HG02623 (cell line): ENCODE data around the gene BSND.

Source experiments
- ATAC-seq: cut with Tn5 transposase; IDR thresholded peaks from one replicate; pipeline ENCODE4 v1.9.1; 2021; ENCODE audit warnings: moderate library complexity; ENCODE audit not compliant: unreplicated experiment

BSND gene

DNA sequence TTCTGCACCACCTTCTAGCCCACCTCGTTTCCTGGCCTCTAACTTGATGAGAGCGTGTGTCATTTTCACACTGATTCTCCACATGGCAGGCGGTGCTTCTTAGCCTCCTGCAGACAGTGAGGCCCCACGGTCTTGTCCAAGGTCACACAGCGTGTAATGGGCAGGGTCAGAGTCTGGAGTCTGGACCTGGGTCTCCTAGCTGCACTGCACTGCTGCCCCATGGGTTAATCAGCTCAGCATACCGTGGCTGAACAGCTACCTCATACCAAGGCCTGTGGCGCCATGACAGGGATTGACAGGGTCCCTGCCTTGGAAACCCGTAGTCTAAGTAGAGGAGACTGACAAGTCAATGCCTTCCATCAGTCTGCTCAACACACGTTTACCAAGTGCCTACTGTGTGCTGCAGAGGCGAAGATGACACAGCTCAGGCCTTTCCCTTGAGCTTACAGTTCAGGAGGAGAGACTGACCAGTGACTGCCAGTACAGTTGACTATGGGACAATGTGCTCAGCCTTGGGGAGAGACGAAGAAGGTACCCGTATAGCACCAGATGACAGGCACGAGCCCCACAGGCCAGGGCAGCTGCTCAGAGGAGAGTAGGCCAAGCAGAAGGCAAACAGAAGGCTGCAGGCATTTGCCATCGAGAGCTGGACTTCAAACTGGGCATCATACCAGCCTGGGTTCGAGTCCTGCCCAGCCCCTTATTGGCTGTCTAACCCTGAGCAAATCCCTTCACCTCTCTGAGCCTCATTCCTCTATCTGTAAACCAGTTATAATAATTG is 46.1 kb downstream of the BSND start:
- ATAC-seq = no peak

DNA sequence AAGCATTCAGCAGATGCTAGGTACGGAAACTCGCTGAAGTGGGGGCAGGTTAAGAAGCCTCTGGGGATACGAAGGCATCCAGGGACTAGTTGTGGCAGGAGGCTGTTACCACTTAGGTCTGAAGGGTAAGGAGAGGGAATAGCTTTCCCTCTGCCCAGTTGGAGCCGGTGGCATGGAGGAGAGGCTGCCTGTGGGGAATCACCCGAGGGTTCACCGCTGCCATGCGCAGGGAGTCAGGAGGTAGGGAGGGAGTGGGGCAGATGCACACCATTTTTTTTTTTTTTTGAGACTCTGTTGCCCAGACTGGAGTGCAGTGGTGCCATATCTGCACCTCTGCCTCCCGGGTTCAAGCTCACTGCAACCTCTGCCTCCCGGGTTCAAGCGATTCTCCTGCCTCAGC is 46.7 kb downstream of the BSND start:
- no peak for ATAC-seq

DNA sequence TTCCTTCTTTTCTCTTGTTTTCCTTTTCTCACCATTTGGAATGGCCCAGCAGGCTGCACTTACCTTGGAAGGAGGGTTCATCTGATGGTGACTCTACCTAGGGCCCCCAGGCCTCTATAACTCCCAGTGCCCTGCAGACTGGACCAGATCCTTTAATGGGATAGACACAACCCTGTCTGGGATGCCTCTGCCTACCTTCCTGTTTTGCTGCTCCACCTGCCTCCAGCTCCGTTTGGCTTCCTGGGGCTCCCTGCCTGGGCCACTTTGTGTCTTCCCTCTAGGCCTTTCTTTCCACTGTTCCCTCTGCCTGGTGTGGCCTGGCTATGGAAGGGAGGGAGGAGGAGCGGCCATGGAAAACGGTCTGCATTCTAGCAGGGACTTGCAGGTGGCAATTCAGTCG is 48.1 kb downstream of the BSND start:
- no peak for ATAC-seq

DNA sequence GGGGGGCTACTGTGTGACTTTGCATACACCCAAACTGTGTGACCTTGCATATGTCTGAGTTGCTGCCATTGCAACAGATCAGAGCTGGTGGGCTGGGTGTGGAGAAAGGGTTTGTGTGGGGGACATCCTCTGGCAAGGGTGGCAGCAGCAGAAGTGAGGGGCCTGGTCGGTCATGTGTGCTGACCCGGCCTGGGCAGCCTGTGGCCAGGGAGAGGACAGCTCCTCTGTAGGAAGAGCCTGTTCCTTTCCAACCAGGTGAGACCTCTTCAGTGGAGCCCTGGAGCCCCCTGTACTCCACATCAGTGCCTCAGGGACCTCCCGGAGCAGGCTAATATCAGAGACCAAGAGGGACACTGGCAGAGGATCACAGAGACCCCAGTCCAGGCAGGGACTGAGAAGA is 48.9 kb downstream of the BSND start:
- ATAC-seq = no peak

DNA sequence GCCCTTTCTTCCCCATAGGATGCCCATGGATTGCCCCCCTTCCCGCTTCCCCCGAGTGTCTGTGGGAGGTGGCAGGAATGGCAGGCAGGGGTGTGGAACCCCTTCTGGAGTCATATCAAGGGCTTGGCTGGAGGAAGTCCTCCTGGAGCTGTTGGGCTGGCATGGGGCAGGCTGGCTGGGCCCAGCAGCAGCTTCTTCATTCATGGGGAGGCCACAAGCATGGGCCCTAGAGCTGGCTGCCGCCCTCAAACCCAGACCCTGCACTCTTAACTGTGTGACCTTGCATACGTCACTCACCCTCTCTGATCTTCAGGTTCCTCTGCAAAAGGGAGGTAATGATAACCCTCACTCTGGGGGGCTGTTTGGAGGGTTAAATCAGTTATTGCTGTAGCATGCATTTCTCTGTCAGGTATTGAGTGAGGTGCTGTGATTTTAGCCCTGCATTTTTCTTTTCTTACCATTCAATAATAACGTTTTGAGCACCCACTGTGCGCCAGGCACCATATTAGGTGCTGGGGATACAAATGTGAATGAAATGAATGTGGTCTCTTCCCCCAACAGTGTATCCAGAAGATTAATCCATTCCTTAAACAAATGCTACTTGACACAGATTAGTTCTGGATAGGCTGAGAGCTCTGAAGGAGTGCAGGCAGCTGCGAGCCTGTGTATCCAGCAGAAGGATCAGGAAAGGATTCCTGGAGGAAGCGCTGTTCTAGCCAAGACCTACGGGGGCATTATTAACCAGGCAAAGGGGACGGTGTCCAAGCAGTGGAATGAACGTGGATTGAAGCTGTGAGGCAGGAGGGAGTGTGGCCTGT is 49.9 kb downstream of the BSND start:
- ATAC-seq = no peak

DNA sequence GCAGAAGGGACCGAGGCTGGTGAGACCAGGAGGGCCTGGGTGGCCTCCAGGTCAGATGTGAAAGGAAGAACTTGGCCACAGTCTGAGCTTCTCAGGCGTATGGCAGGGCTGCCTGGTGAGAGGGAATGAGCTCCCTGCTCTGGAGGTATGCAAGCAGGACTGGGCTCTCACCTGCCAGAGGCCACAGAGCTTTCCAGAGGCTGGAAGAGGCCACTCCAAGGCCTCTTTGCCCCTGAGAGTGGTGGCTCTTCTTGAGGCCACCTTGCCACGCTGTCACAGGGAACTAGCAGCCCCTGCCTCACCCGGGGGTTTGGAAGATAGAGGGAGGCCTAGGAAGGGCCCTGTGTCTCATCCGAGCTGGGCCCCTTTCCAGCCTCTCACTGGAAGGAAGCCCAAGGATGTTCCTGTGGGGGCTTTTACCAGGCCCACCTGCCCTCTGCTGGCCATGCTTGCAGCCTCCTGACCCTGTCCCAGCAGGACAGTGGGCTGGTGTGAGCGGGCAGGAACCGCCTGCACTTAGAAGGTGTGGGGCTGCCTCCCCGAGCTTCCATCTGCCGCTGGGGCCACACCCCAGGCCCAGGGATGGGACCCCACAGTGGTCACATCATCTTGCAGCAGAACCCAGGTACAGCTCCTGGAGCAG is 50.7 kb downstream of the BSND start:
- ATAC-seq = no peak

DNA sequence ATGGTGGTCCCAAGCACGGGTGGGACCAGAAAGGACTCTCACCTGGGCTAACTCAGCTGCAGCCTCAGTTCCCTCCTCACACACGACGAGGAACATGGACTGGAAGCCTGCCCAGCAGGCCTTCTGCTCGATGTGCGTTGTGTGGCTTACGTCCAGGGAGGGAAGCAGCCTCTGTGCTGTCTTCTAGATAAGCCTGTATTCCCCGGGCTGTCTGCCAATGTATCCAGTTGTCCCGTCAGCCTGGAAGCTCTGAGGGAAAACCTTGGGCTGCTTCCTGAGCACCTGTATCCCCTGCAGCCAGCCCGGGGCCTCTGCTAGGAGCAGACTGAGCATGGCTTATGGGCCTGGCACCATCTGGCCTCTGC is 51.2 kb downstream of the BSND start:
- ATAC-seq = no peak

DNA sequence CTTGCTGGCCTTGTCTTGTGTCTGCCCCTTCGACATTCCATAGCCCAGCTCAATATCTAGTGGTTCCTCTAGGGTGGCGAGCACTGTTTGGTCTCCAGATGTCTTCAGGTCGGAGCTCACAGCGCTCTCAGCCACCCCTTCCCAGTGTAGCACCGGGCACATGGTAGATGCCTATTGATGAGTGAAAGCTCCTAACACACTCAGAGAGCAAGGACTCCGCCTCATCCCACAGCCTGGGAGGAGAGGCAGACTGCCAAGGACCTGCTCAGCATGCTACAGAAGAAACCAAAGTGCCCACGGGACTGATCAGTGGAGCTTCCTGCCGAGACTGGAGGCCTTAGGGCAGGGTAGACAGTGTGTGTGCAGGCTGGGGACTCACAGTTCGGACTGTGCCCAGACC is 51.5 kb downstream of the BSND start:
- ATAC-seq = no peak

DNA sequence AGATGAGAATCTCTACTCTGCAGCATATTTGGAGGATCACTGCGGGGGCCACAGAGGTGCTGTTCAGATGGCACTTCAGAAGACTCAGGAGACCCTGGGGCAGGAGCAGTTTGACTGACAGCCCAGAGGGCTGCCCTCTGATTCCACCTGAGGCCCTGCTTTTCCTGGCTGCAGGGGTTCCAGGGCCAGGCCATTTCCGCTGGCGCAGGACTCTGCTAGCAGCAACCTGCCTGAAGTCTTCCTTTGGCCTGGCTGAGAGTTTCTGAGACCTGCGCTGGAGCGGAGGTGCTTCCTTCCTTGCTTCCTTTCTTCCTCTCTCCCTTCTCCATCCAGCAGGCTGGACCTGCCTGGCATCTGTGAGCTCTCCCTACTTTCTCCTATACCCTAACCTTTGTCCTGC is 52.4 kb downstream of the BSND start:
- no peak for ATAC-seq

DNA sequence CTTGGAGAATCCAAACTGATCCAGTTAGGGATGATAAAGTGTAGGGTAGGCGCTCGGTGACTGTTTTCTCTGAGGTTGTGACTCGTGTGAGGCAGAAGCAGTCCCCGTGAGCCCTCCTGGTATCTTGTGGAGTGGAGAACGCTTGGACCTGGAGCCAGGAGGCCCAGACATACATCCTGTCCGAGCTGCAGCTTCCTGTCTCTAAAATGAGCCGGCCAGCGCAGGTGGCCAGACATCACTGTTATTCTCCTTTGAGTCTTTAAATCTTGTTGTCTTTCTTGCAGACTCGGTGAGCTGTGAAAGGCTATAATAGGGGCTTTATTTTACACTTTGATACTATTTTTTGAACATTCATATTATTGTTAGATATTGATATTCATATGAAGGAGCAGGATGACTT is 52.9 kb downstream of the BSND start:
- no peak for ATAC-seq

DNA sequence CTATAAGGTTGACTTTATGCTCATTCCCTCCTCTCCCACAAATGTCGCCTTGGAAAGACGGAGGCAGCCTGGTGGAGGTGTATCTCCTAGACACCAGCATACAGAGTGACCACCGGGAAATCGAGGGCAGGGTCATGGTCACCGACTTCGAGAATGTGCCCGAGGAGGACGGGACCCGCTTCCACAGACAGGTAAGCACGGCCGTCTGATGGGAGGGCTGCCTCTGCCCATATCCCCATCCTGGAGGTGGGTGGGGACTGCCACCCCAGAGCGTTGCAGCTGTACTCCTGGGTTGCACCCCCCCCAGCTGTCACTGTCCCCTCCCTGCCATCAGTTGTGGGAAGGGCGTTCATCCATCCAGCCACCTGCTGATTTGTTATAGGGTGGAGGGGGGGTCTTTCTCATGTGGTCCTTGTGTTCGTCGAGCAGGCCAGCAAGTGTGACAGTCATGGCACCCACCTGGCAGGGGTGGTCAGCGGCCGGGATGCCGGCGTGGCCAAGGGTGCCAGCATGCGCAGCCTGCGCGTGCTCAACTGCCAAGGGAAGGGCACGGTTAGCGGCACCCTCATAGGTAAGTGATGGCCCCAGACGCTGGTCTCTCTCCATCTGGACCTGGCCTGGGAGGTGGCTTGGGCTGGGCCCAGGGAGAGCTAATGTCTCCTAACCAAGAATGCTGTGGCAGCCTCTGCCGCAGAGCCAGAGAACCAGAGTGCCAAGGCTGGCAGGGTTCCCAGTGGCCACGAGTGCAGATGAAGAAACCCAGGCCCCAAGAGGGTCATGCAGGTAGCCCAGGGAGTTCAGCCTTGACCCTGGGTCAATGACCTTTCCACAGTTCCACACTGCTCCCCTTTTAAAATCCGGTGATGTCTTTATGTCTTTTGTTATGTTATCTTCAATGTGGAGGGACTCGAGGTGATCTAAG is 53.7 kb downstream of the BSND start:
- no peak for ATAC-seq

DNA sequence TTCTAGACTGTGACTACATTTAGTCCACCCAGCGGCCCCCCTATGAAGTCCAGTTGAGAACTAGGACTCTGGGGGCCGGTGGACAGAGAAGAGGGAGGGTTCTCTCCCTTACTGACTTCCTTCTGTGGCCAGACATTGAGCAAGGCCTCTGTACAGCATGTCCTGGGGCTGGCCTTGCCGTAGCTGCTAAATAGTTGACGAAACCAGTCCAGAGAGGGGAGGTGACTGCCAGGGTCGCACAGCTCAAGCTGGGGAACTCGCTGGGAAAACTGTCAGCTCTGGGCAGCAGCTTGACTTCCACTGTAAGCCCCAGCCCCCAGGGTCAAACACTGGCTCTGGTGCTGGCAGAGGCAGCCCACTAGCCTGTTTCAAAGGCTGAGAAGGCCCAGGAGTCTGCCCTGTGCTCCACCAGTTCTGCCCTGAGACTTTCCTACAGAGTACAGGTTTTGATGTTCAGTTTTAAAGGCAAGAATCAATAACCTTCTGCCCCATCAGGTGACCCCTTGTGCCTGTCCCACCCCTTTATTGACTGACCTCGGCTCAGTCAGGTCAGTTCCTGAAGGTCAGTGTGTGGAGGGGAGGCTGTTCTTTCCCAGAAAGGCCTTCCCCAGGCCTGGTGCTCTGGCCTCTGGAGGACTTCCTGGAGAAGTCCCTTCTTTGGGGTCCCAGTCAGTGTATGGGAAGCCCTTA is 54.7 kb downstream of the BSND start:
- no peak for ATAC-seq

DNA sequence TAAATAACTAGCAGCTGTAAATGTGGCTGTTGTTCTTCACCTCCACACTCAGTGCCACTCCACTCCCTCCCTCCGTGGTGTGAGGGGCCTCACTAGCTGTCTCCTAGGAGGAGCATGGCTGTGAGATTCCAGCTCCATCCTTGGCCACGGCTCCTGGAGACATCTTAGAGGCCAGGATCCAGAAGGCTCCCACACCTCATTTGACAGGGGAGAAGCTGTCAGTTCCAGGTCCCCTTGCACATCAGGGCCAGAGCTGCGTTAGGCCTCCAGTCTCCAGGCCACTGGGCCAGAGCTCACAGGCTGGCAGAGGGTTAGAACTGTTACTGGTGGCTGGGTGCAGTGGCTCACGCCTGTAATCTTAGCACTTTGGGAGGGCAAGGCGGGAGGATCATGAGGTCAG is 55.7 kb downstream of the BSND start:
- ATAC-seq = no peak

DNA sequence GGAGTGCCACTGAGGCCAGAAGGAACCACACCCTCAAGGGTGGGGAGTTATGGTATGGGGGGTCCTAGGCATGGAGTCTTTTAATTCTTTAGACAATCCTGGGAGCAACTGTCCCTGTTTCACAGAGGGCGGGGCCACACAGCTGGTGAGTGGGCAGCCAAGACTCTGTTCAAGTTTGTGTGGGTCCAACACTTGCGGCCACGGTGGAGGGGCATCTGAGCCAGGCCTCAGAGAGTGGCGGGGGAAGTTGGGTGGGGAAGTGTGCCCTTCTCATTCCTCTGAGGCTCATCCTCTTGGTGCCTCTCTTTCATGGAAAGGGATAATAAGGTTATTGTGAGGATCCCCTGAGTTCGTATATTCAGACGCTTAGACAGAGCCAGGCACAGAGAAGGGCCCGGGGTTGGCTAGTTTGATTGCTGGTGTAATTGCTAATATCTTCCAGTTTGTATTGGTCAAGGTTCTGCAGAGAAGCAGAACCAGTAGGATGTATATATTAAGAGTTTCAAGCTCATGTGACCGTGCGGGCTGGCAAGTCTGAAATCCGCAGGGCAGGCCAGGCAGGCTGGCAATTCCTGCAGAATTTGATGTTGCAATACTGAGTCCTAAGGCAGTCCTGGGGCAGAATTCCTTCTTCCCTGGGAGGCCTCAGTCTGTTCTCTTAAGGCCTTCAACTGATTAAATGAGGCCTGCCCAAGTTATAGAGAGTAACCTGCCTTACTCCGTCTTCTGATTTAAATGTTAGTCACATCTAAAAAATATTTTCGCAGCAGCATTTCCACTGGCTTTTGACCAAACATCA is 56.5 kb downstream of the BSND start:
- ATAC-seq = no peak

DNA sequence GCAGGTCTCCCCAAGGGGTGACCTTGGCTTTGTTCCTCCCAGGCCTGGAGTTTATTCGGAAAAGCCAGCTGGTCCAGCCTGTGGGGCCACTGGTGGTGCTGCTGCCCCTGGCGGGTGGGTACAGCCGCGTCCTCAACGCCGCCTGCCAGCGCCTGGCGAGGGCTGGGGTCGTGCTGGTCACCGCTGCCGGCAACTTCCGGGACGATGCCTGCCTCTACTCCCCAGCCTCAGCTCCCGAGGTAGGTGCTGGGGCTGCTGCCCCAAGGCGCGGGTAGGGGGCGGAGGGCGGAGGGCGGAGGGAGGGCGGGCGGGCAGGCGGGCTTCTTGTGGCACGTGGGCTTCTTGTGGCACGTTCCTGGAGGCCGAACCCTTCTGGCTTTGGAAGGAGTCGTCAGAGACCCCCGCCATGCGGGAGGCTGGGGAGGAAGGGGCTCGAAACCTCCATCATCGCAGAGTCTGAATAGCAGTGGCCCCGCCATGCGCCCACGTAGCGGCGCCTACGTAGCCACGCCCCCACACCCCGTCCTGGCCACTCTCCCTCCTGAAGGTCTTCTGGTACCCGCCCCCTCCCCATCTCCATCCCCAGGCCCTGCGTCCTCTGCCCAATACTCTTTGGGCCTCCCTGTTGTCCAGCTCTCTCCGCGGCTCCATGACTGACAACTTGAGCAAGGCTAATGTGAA is 57.4 kb downstream of the BSND start:
- no peak for ATAC-seq

DNA sequence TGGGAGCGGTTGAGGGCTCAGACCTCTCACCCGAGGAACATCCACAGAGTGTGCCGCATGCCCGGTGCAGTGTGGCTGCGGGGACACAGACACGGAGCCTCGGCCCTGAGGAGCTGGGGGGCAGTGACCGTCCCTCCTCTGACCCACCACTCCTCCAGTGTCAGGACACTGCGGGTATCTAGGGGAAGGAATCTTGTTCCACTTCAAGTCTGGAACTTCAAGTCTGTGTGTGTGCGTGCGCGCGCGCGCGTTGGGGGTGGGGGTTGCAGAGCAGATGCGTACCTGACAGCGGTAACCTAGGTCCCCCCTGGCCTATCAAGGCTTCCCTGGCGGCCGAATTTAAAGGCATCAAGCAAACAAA is 57.9 kb downstream of the BSND start:
- no peak for ATAC-seq

DNA sequence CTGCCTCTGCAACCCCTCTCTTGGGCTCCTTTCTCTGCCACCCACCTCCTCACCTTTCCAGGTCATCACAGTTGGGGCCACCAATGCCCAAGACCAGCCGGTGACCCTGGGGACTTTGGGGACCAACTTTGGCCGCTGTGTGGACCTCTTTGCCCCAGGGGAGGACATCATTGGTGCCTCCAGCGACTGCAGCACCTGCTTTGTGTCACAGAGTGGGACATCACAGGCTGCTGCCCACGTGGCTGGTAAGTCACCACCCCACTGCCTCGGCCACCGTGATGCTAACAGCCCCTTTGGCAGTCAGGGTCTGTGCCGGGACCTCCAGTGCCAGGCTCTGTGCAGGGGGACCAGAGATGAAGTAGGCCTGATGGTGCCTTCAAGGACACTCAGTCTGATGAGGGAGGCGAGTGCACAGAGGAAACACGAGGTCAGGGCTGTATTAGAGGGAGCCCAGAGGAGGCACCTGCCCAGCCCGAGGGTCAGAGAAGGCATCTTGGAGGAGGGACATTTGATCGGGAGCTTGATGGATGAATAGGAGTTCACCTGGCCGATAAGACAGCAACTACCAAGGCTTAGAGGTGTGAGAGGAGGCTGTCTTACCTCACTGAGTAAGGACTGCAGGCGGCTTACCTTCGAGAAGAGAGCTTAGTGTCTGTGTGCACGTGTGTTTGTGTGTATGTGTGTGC is 58.7 kb downstream of the BSND start:
- no peak for ATAC-seq

DNA sequence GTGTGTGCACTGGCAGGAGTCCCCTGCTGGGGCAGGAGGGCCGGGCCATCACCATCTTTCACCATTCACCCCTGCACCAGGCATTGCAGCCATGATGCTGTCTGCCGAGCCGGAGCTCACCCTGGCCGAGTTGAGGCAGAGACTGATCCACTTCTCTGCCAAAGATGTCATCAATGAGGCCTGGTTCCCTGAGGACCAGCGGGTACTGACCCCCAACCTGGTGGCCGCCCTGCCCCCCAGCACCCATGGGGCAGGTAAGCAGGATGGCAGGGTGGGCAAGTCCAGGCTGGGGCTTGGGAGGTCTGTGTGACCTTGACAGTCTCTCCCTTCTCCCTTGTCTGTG is 59.2 kb downstream of the BSND start:
- no peak for ATAC-seq
